ENCODE measurements around the gene LTBR. TPM values are rescaled to one million over a fixed set of nuclear protein-coding genes. Genes with fewer than 3 reads are reported as not detected.

LTBR gene
- total RNA-seq = 183 and 189 TPM in 2 replicates

DNA sequence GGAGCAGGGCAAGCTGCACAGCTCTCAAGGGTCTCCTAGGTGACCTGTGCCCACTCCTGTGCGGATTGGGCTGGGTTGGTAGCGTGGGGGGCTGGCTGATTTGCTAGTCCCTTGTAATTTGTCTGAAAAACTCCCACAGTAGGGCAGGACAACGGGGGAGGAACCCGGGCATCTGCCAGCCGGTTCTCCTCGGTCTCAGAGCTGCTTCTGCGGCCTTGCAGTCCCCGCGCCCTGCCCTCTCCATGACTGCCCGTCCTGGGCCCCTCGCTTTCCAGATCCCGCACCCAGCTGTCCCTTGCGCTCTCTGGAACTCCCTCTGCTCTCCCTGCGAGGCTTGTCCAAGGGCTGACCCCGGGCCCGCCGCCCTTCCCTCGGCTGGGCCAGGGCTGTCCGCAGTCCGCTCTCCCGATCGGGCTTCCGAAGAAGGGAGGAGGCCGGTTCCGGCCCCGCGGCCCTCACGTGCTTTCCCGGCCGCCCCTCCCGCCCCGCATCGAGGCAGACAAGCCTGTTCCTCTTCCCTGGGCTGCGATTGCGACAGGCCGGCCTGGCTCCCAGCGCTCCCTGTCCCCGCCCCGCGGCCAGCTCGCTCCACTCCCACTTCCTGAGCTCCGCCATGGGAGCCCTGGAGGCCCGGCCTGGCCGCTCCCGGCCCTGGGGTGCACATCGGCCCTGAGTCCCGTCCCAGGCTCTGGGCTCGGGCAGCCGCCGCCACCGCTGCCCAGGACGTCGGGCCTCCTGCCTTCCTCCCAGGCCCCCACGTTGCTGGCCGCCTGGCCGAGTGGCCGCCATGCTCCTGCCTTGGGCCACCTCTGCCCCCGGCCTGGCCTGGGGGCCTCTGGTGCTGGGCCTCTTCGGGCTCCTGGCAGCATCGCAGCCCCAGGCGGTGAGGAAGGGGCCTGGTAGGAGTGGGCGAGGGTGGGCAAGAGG is at the start of gene LTBR:
TSS of gene LTBR (plus strand) at position 591 of the 927 bp plus-strand sequence. CDS start at position 788, 197 bp downstream.

DNA sequence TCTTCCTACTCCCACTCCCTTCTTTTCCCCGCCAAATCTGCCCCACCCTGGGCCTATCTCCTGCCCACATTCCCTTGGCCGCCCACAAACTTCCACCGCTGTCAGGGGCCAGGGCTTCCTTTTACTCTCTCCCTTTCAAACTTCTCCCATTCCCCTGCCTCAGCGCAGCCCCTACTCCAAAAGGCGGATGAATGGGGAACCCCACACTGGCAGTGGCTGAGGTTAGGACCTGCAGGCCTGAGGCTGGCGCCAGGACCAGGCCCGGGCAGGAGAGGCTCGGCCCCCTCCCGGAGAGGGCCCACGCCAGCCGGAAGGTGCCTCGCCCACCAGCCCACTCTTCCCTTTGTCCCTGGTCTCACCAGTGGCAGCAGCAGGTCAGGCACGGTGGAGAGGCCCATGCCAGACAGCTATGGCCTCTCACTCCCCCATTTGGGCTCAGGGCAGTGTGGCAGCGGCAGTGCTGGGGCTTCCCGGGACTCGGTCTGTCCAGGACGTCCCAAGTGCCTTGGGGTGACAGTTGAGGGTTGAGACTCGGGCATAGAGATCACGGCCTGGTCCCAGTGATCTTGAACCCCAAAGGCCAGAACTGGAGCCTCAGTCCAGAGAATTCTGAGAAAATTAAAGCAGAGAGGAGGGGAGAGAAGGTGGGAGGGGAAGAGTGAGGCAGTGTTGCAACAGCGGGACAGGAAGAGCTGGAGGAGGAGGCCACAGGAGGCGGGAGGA is 42.4 kb upstream of the LTBR start, which contains the start of gene TNFRSF1A:
TSS of gene TNFRSF1A (minus strand) at position 660 of the 723 bp plus-strand sequence. CDS start at position 398, 262 bp downstream.

DNA sequence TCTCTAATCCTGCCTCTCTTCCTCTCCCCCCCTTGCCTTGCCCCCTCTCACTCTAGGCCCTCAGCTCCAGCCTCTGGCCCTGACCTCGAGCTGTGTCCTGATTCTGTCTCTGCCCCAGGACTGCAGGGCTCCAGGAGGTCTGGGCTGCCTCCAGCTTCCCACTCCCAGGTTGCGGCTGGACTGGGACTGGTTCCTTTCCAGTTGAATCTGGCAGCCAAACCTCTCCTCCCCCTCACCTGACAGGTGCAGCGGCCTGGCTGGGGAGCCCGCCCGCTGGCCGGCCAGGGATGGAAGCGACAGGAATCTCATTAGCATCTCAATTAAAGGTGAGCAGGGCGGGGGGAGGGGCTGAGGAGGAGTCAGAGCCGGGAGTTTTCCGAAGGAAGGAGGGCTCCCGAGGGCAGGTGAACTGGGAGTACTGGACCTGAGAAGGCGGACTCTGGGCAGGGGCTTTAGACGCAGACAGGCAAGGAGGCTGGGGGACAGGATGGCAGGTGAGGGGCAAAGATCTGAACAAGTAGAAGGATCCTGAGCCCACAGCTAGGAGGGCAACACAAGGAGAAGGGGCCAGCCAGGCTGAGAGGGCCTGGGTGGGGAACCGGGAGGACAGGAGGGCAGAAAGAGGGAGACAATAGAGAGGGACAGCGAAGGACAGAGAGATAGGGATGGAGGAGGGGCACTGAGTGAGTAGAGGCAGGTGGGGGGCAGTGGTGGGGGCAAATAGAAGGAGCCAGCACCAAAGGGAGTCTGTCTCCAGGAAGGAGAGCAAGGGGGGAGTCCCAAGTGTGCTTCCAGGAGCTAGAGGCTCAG is 8.5 kb upstream of the LTBR start, which contains the start of gene SCNN1A:
TSS of gene SCNN1A (minus strand) at position 295 of the 810 bp plus-strand sequence. CDS start 780 bp downstream, outside the sequence.

Other genes starting within 250 kb of the LTBR start
- gene CD9, start 183.8 kb upstream of the LTBR start, total RNA-seq = 380 and 535 TPM in 2 replicates
- 1.7 and 3.5 TPM in 2 replicates for gene PLEKHG6, start 73.5 kb upstream of the LTBR start, total RNA-seq
- gene TNFRSF1A, start 42.1 kb upstream of the LTBR start, total RNA-seq = 167 and 186 TPM in 2 replicates
- 7.7 and 12.3 TPM in 2 replicates for gene SCNN1A, start 8.6 kb upstream of the LTBR start, total RNA-seq
- not detected in 2 replicates for gene CD27, start 60.8 kb downstream of the LTBR start, total RNA-seq
- gene TAPBPL, start 67.9 kb downstream of the LTBR start, total RNA-seq = 4.4 and 4.5 TPM in 2 replicates
- gene VAMP1, start 86.5 kb downstream of the LTBR start, total RNA-seq = 0.62 and 2.3 TPM in 2 replicates
- gene MRPL51, start 109.1 kb downstream of the LTBR start, total RNA-seq = 103 and 161 TPM in 2 replicates
- gene NCAPD2, start 109.9 kb downstream of the LTBR start, total RNA-seq = 36.9 and 103 TPM in 2 replicates
- gene GAPDH, start 150.4 kb downstream of the LTBR start, total RNA-seq = 6,486 and 6,733 TPM in 2 replicates
- 0.46 and 1.2 TPM in 2 replicates for gene IFFO1, start 171.9 kb downstream of the LTBR start, total RNA-seq
- gene NOP2, start 184.1 kb downstream of the LTBR start, total RNA-seq = 46.0 and 61.7 TPM in 2 replicates
- 153 and 169 TPM in 2 replicates for gene CHD4, start 223.2 kb downstream of the LTBR start, total RNA-seq